Activated naive CD8-positive, alpha-beta T cell (primary cell): Measurements from ENCODE around the gene NQO2.
"Not testable (repeated sequence)": the region's sequence is repeated elsewhere in the genome, so short reads cannot be mapped to it uniquely, and the experiment has no call there.

Source experiments
- H3K27ac Mint-ChIP-seq: one replicate; pipeline ENCODE4 v1.8.0; 2021; ENCODE audit warnings: mixed read lengths
- H3K27me3 Mint-ChIP-seq: one replicate; pipeline ENCODE4 v1.8.0; 2021; ENCODE audit warnings: mixed read lengths
- H3K36me3 Mint-ChIP-seq: one replicate; pipeline ENCODE4 v1.8.0; 2021; ENCODE audit warnings: mixed read lengths
- H3K4me1 Mint-ChIP-seq: one replicate; pipeline ENCODE4 v1.8.0; 2021; ENCODE audit warnings: low read depth, mixed read lengths
- H3K4me3 Mint-ChIP-seq: one replicate; pipeline ENCODE4 v1.8.0; 2021; ENCODE audit warnings: mild to moderate bottlenecking, mixed read lengths
- H3K9me3 Mint-ChIP-seq: one replicate; pipeline ENCODE4 v1.8.0; 2021; ENCODE audit warnings: low read depth, mixed read lengths

The NQO2 gene

GRCh38 chr6:3011158-3011557 lies 11.5 kb downstream of the NQO2 start:
- Mint-ChIP-seq H3K36me3 (peaks cover 49% of the 10 kb centered on the region), H3K4me3 (no peak overlapping the region), H3K27ac (no peak overlapping the region), H3K9me3 (peaks cover 14% of the 10 kb centered on the region), H3K4me1 (no peaks in the 10 kb centered on the region), H3K27me3 (no peaks in the 10 kb centered on the region)

DNA sequence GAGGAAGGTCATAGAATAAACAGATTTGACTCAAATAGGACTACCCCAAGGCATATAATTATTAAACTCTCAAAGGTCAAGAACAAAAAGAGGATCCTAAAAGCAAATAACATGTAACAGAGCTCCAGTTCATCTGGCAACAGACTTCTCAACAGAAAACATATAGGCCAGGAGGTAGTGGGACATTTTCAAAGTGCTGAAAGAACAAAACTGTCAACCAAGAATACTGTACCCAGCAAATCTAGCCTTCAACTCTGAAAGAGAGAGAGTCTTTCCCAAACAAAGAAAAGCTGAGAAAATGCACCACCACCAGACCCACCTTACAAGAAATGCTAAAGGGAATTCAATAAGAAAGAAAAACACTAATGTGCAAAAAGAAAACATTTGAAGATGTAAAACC lies 11.9 kb downstream of the NQO2 start:
- H3K36me3 Mint-ChIP-seq = peaks cover 49% of the 10 kb centered on the region
- no peak overlapping the region for H3K4me3 Mint-ChIP-seq
- peaks cover 14% of the 10 kb centered on the region for H3K9me3 Mint-ChIP-seq
- H3K4me1 Mint-ChIP-seq = no peaks in the 10 kb centered on the region
- H3K27me3 Mint-ChIP-seq = no peaks in the 10 kb centered on the region
- H3K27ac Mint-ChIP-seq = no peak overlapping the region

DNA sequence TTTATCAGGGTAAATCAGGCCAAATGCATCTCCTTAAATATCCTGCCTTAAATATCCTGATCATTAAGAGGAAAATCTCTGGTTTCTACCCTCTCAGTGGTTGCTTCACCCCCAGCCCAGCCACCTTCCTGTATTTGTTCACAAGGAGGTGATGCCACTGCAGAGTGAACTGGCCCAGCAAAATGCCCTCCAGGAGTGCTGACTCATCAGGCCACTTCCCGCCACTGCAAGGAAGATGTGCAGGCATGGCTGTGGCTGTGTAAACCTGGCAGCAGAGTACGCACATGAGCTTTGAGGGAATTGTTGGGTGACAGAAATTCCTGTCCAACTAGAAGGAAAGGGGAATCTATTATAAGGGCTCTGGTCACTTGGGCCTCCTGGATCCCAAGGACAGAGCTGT lies 13.8 kb downstream of the NQO2 start:
- peaks cover 14% of the 10 kb centered on the region for H3K9me3 Mint-ChIP-seq
- no peak overlapping the region for H3K4me3 Mint-ChIP-seq
- H3K4me1 Mint-ChIP-seq = no peaks in the 10 kb centered on the region
- H3K36me3 Mint-ChIP-seq = peaks cover 44% of the 10 kb centered on the region
- H3K27ac Mint-ChIP-seq = no peak overlapping the region
- H3K27me3 Mint-ChIP-seq = no peaks in the 10 kb centered on the region

GRCh38 chr6:3013901-3014674 lies 14.4 kb downstream of the NQO2 start:
- Mint-ChIP-seq H3K4me1 (no peaks in the 10 kb centered on the region), H3K9me3 (peaks cover 14% of the 10 kb centered on the region), H3K4me3 (no peak overlapping the region), H3K27ac (no peak overlapping the region), H3K36me3 (peaks cover 40% of the 10 kb centered on the region), H3K27me3 (no peaks in the 10 kb centered on the region)

GRCh38 chr6:3014675-3015066 lies 15.0 kb downstream of the NQO2 start:
- no peak overlapping the region for H3K27ac Mint-ChIP-seq
- H3K9me3 Mint-ChIP-seq = peaks cover 14% of the 10 kb centered on the region
- H3K4me1 Mint-ChIP-seq = no peaks in the 10 kb centered on the region
- no peaks in the 10 kb centered on the region for H3K27me3 Mint-ChIP-seq
- H3K36me3 Mint-ChIP-seq = peaks cover 36% of the 10 kb centered on the region
- H3K4me3 Mint-ChIP-seq = no peak overlapping the region

- no peaks in the 10 kb centered on the region for H3K27me3 Mint-ChIP-seq
- H3K4me1 Mint-ChIP-seq = peaks cover 1% of the 10 kb centered on the region
- peaks cover 14% of the 10 kb centered on the region for H3K9me3 Mint-ChIP-seq
- H3K36me3 Mint-ChIP-seq = peaks cover 36% of the 10 kb centered on the region
- H3K27ac Mint-ChIP-seq = no peak overlapping the region
- no peak overlapping the region for H3K4me3 Mint-ChIP-seq
Measured at GRCh38 chr6:3015144-3015543, 15.4 kb downstream of the NQO2 start.

DNA sequence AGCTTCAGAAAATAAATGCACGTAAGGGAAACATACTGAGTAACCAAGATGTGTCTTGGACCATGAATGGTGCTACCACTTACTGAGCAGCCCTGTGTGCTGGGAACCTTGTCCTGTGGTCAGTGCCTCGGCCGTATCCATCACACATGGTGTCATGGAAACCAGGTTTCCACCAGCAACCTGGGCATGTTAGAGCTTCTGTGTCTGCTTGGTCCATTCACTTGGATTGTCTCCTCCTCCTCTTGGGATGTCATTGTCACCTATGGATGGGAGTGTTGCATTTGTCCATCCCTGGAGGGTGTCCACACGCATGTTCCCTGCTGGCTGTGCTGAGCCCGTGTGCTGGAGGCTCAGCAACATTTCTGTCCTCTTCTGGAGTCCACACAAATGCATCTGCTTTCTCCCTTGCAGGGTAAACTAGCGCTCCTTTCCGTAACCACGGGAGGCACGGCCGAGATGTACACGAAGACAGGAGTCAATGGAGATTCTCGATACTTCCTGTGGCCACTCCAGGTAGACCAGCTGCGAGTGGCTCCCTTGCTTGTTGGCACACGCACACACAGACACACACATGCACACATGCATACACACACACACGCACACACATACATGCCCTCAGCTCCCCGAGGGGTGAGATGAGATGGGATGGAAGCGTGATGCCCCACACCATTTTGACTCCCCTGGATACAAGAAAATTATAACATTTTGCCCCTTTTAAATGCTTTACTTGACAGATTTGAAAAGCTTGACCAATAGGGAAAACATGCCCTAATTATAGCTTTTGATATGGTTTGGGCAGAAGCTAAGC lies 17.0 kb downstream of the NQO2 start:
- H3K36me3 Mint-ChIP-seq = peaks cover 26% of the 10 kb centered on the region
- H3K27me3 Mint-ChIP-seq = no peaks in the 10 kb centered on the region
- peaks cover 6% of the 10 kb centered on the region for H3K4me1 Mint-ChIP-seq
- H3K4me3 Mint-ChIP-seq = no peak overlapping the region
- H3K27ac Mint-ChIP-seq = no peak overlapping the region
- peaks cover 3% of the 10 kb centered on the region for H3K9me3 Mint-ChIP-seq

DNA sequence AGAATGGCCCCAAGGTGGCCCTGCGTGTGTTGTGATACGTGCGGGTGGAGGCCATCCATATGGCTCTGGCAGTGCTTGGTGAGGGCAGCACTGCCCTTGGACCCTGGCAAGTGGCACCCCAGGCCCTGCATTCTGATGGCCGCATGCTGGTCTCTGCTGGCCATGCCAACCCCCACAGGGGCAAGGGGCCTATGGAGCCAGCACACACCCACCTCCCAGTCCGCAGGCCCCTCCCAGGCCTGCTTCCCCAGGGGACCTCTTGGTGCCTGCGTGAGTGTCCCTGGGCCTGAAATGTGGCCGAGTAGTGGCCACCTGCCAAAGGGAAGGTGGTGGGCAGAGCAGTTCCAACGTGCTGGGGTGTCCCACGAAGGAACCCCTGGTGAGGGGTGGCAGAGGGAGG lies 17.6 kb downstream of the NQO2 start:
- Mint-ChIP-seq H3K27ac (no peak overlapping the region), H3K4me3 (no peak overlapping the region), H3K4me1 (peaks cover 6% of the 10 kb centered on the region), H3K9me3 (no peaks in the 10 kb centered on the region), H3K27me3 (no peaks in the 10 kb centered on the region), H3K36me3 (peaks cover 20% of the 10 kb centered on the region)

DNA sequence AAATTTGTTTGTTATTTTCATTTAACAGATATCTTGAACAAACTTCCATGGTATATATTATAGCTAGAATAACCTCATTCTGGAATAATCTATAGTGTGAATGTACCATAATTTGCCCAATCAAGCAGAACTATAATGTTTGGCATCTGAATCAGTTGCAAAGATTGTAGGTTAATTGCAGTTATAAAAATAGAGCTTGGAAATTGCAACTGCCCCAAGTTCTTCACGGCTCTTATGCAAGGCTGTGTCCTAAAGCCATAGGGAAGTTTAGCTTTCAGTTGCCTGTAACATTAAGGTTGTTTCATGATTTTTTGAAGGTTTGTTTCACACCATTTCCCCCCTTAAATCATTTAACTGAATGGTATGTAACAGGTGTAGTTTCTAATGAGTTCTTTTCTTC lies 19.4 kb downstream of the NQO2 start:
- Mint-ChIP-seq H3K4me3 (no peak overlapping the region), H3K36me3 (peaks cover 19% of the 10 kb centered on the region), H3K27me3 (no peaks in the 10 kb centered on the region), H3K9me3 (no peaks in the 10 kb centered on the region), H3K27ac (no peak overlapping the region), H3K4me1 (peaks cover 21% of the 10 kb centered on the region)

- Mint-ChIP-seq H3K27me3 (no peaks in the 10 kb centered on the region), H3K4me1 (peaks cover 27% of the 10 kb centered on the region), H3K36me3 (peaks cover 16% of the 10 kb centered on the region), H3K9me3 (no peaks in the 10 kb centered on the region), H3K4me3 (no peak overlapping the region), H3K27ac (no peak overlapping the region)
Measured at GRCh38 chr6:3019749-3020320, 20.1 kb downstream of the NQO2 start.

DNA sequence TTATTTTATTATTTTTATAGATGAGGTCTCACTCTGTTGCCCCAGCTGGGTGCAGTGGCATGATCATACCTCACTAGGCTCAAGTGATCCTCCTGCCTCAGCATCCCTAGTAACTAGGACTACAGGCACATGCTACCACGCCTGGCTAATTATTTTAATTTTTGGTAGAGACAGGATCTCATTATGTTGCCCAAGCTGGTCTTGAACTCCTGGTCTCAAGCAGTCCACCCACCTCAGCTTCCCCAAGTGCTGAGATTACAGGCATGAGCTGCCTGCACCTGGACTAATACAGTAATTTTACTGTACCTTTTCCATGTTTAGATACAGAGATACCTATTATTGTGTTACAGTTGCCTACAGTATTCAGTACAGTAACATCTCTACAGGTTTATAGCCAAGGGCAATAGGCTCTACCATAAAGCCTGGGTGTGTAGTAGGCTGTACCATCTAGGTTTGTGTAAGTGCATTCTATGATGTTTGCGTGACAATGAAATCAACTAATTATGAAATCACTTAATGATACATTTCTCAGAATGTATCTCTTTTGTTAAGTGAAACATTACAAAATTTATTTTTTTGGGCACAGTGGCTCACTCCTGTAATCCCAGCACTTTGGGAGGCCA lies 21.4 kb downstream of the NQO2 start:
- H3K4me3 Mint-ChIP-seq, H3K9me3 Mint-ChIP-seq, H3K27ac Mint-ChIP-seq, H3K27me3 Mint-ChIP-seq: not testable (repeated sequence)
- Mint-ChIP-seq H3K36me3 (peaks cover 12% of the 10 kb centered on the region), H3K4me1 (peaks cover 36% of the 10 kb centered on the region)

GRCh38 chr6:3022765-3023662 lies 23.3 kb downstream of the NQO2 start:
- Mint-ChIP-seq H3K9me3 (no peaks in the 10 kb centered on the region), H3K4me1 (peaks cover 49% of the 10 kb centered on the region), H3K27ac (peak overlapping the region; percentile 94), H3K27me3 (no peaks in the 10 kb centered on the region), H3K4me3 (peak overlapping the region; percentile 91), H3K36me3 (peaks cover 12% of the 10 kb centered on the region)

DNA sequence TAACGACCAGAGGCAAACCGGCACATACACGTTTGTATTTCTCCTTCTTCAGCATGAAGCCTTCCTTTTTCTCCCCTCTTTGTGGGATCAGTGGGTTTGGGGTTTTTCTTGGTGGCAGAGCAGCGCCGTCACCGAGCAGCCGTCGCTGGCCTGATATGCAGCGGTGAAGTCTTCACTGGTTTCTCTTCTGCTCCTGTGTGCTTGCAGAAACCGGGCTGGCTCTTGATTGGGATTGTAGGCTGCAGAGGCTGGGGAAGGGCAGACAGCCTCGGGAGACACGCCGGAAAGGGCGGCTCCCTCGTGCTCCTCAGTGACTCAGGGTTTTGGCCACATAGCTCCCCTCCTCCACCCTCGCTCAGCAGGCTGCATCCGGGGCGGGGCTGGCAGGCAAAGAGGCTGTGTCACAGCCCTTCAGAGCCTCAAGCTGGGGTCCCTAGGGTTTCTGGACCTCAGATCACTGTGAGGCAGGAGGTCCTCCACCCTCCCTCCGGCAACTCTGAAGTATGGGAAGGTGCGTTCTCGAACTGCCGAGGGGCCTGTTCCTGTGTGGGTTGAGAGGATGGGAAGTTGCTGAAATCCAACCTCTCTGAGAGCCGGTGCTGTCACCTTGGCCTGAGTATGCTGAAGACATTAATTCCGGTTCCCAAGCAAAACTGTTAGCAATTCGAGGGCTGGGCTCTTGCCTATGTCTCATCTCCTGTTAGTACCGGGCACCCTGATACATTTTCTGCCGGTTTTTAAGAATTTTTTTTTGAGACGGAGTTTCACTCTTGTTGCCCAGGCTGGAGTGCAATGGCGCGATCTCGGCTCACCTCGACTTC lies 24.2 kb downstream of the NQO2 start:
- H3K36me3 Mint-ChIP-seq = peaks cover 12% of the 10 kb centered on the region

More for the DNA sequence above, 24.2 kb downstream of the NQO2 start:
- Mint-ChIP-seq H3K27ac (peak overlapping the region; percentile 94), H3K27me3 (no peaks in the 10 kb centered on the region), H3K9me3 (no peaks in the 10 kb centered on the region), H3K4me1 (peaks cover 54% of the 10 kb centered on the region), H3K4me3 (peak overlapping the region; percentile 91)
